ENCODE data around the gene TMEM201. TPM values are rescaled to one million over a fixed set of nuclear protein-coding genes. Genes with fewer than 3 reads are reported as not detected.

Gene TMEM201
- total RNA-seq, 2 donors from 2014 or later, result 16.5 to 51.0 TPM

- peaks cover 17 to 19% of the 10 kb centered on the region in 2 donors for H3K4me1 Mint-ChIP-seq (ENCODE audit: low read depth in 2 of 2)
- no peaks in the 10 kb centered on the region for H3K27me3 Mint-ChIP-seq
- H3K36me3 Mint-ChIP-seq, result no peaks in the 10 kb centered on the region
- DNase-seq (ENCODE audit: low spot score) (peak; percentile 57), ATAC-seq (no peak)
- H3K9me3 Mint-ChIP-seq, result no peaks in the 10 kb centered on the region
- H3K27ac Mint-ChIP-seq, result no peak overlapping the region
- H3K4me3 Mint-ChIP-seq, result no peak overlapping the region
Observed at GRCh38 chr1:9591669-9592509, 3.2 kb downstream of the TMEM201 start.

- no peak overlapping the region for H3K4me3 Mint-ChIP-seq
- H3K9me3 Mint-ChIP-seq, result no peaks in the 10 kb centered on the region
- no peak for ATAC-seq
- peak; percentile 49 for DNase-seq (ENCODE audit: low spot score)
- no peak overlapping the region for H3K27ac Mint-ChIP-seq
- peaks cover 17 to 19% of the 10 kb centered on the region in 2 donors for H3K4me1 Mint-ChIP-seq (ENCODE audit: low read depth in 2 of 2)
- H3K27me3 Mint-ChIP-seq, result no peaks in the 10 kb centered on the region
- no peaks in the 10 kb centered on the region for H3K36me3 Mint-ChIP-seq
Observed at GRCh38 chr1:9592510-9593075, 3.9 kb downstream of the TMEM201 start.

- Mint-ChIP-seq H3K27ac (no peak overlapping the region), H3K27me3 (no peaks in the 10 kb centered on the region), H3K4me1 (ENCODE audit: low read depth in 2 of 2) (peaks cover 15% of the 10 kb centered on the region in 2 donors)
Observed at GRCh38 chr1:9593147-9593491, 4.4 kb downstream of the TMEM201 start.

GRCh38 chr1:9593492-9594465 lies 5.1 kb downstream of the TMEM201 start:
- no peaks in the 10 kb centered on the region for H3K27me3 Mint-ChIP-seq
- DNase-seq (ENCODE audit: low spot score) (peak; percentile 68), ATAC-seq (peak in 1 of 2 donors; percentile 15)
- no peaks in the 10 kb centered on the region for H3K36me3 Mint-ChIP-seq
- no peaks in the 10 kb centered on the region for H3K9me3 Mint-ChIP-seq
- no peak overlapping the region for H3K27ac Mint-ChIP-seq
- H3K4me1 Mint-ChIP-seq (ENCODE audit: low read depth in 2 of 2), result peaks cover 13% of the 10 kb centered on the region in 2 donors
- H3K4me3 Mint-ChIP-seq, result no peak overlapping the region

More at GRCh38 chr1:9593147-9593491, 4.4 kb downstream of the TMEM201 start:
- Mint-ChIP-seq H3K9me3 (no peaks in the 10 kb centered on the region), H3K36me3 (no peaks in the 10 kb centered on the region), H3K4me3 (no peak overlapping the region)
- DNase-seq (ENCODE audit: low spot score), result no peak
- no peak for ATAC-seq

GRCh38 chr1:9594471-9595155 lies 5.9 kb downstream of the TMEM201 start:
- Mint-ChIP-seq H3K4me1 (ENCODE audit: low read depth in 2 of 2) (peaks cover 9 to 12% of the 10 kb centered on the region in 2 donors), H3K9me3 (no peaks in the 10 kb centered on the region), H3K4me3 (no peak overlapping the region)

GRCh38 chr1:9595156-9595967 lies 6.7 kb downstream of the TMEM201 start:
- Mint-ChIP-seq H3K4me1 (ENCODE audit: low read depth in 2 of 2) (peaks cover 6 to 9% of the 10 kb centered on the region in 2 donors), H3K36me3 (no peaks in the 10 kb centered on the region), H3K4me3 (no peak overlapping the region), H3K27ac (no peak overlapping the region), H3K9me3 (no peaks in the 10 kb centered on the region), H3K27me3 (no peaks in the 10 kb centered on the region)
- DNase-seq (ENCODE audit: low spot score) (peak; percentile 49), ATAC-seq (no peak)

More at GRCh38 chr1:9594471-9595155, 5.9 kb downstream of the TMEM201 start:
- ATAC-seq, result no peak
- H3K27me3 Mint-ChIP-seq, result no peaks in the 10 kb centered on the region
- DNase-seq (ENCODE audit: low spot score), result peak; percentile 53
- no peak overlapping the region for H3K27ac Mint-ChIP-seq
- H3K36me3 Mint-ChIP-seq, result no peaks in the 10 kb centered on the region

GRCh38 chr1:9595968-9596340 lies 7.2 kb downstream of the TMEM201 start:
- H3K36me3 Mint-ChIP-seq, result no peaks in the 10 kb centered on the region
- H3K27ac Mint-ChIP-seq, result no peak overlapping the region
- H3K4me3 Mint-ChIP-seq, result no peak overlapping the region
- ATAC-seq, result no peak
- DNase-seq (ENCODE audit: low spot score), result peak; percentile 38
- H3K27me3 Mint-ChIP-seq, result no peaks in the 10 kb centered on the region
- no peaks in the 10 kb centered on the region for H3K9me3 Mint-ChIP-seq
- peaks cover under 1 to 5% of the 10 kb centered on the region in 2 donors for H3K4me1 Mint-ChIP-seq (ENCODE audit: low read depth in 2 of 2)

GRCh38 chr1:9596415-9597123 lies 7.9 kb downstream of the TMEM201 start:
- DNase-seq (ENCODE audit: low spot score), result peak; percentile 50
- H3K4me3 Mint-ChIP-seq, result no peak overlapping the region
- ATAC-seq, result no peak
- H3K36me3 Mint-ChIP-seq, result no peaks in the 10 kb centered on the region
- no peaks in the 10 kb centered on the region for H3K27me3 Mint-ChIP-seq
- no peaks in the 10 kb centered on the region for H3K9me3 Mint-ChIP-seq
- H3K4me1 Mint-ChIP-seq (ENCODE audit: low read depth in 2 of 2), result peaks cover 0 to 5% of the 10 kb centered on the region in 2 donors
- H3K27ac Mint-ChIP-seq, result no peak overlapping the region

- Mint-ChIP-seq H3K9me3 (no peaks in the 10 kb centered on the region), H3K36me3 (no peaks in the 10 kb centered on the region), H3K27me3 (no peaks in the 10 kb centered on the region), H3K4me3 (no peak overlapping the region), H3K27ac (no peak overlapping the region), H3K4me1 (ENCODE audit: low read depth in 2 of 2) (peaks cover 0 to 5% of the 10 kb centered on the region in 2 donors)
- ATAC-seq (no peak), DNase-seq (ENCODE audit: low spot score) (peak; percentile 45)
Observed at GRCh38 chr1:9597361-9598315, 8.9 kb downstream of the TMEM201 start.

- H3K4me1 Mint-ChIP-seq (ENCODE audit: low read depth in 2 of 2), result peaks cover 0 to 3% of the 10 kb centered on the region in 2 donors
- DNase-seq (ENCODE audit: low spot score) (peak; percentile 56), ATAC-seq (no peak)
- H3K27me3 Mint-ChIP-seq, result no peaks in the 10 kb centered on the region
- no peaks in the 10 kb centered on the region for H3K36me3 Mint-ChIP-seq
- H3K4me3 Mint-ChIP-seq, result no peak overlapping the region
- no peaks in the 10 kb centered on the region for H3K9me3 Mint-ChIP-seq
- no peak overlapping the region for H3K27ac Mint-ChIP-seq
Observed at GRCh38 chr1:9598316-9598700, 9.6 kb downstream of the TMEM201 start.

GRCh38 chr1:9599741-9600140 lies 11.0 kb downstream of the TMEM201 start:
- H3K27me3 Mint-ChIP-seq, result no peaks in the 10 kb centered on the region
- no peaks in the 10 kb centered on the region for H3K36me3 Mint-ChIP-seq
- ATAC-seq (no peak), DNase-seq (ENCODE audit: low spot score) (peak; percentile 37)
- H3K27ac Mint-ChIP-seq, result no peak overlapping the region
- H3K4me1 Mint-ChIP-seq (ENCODE audit: low read depth in 2 of 2), result no peaks in the 10 kb centered on the region
- no peaks in the 10 kb centered on the region for H3K9me3 Mint-ChIP-seq
- H3K4me3 Mint-ChIP-seq, result no peak overlapping the region

Measured in natural killer cell treated with Interleukin-12 subunit alpha and Interleukin-12 subunit beta and Interleukin-15 and Interleukin-18, amount 100 ng/mL, for 72 hours (primary cell).